GM18498 (cell line): Measurements from ENCODE around the gene IKZF1.

Source experiments
- ATAC-seq: cut with Tn5 transposase; IDR thresholded peaks from one replicate; pipeline ENCODE4 v1.9.1; 2021; ENCODE audit warnings: mild to moderate bottlenecking, moderate library complexity; ENCODE audit not compliant: unreplicated experiment

The IKZF1 gene

GRCh38 chr7:50369143-50370026 lies 64.9 kb downstream of the IKZF1 start:
- ATAC-seq, result no peak

GRCh38 chr7:50370884-50371283 lies 66.4 kb downstream of the IKZF1 start:
- no peak for ATAC-seq

DNA sequence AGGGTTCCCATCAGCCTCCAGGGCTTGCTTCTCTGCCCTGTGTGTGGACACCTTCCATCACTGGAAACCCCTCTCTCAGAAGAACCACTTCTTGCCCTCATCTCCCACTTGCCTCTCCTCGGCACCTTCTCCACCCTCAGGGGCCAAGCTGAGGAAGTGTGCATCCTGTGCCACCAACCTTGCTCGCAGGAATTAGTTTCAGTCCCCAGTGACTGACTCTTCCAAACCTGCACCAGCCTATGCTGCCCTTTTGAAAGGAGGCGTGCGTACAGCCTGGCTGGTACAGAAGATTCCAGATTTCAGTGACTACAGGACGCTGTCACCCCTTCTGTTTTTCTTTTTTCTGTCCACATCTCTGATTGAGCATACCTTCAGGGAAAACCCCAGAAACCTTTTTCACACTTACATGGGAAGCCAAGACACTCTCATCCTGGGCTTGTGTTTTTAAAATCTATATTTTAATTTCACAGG lies 67.1 kb downstream of the IKZF1 start:
- no peak for ATAC-seq

GRCh38 chr7:50372923-50373322 lies 68.4 kb downstream of the IKZF1 start:
- no peak for ATAC-seq

DNA sequence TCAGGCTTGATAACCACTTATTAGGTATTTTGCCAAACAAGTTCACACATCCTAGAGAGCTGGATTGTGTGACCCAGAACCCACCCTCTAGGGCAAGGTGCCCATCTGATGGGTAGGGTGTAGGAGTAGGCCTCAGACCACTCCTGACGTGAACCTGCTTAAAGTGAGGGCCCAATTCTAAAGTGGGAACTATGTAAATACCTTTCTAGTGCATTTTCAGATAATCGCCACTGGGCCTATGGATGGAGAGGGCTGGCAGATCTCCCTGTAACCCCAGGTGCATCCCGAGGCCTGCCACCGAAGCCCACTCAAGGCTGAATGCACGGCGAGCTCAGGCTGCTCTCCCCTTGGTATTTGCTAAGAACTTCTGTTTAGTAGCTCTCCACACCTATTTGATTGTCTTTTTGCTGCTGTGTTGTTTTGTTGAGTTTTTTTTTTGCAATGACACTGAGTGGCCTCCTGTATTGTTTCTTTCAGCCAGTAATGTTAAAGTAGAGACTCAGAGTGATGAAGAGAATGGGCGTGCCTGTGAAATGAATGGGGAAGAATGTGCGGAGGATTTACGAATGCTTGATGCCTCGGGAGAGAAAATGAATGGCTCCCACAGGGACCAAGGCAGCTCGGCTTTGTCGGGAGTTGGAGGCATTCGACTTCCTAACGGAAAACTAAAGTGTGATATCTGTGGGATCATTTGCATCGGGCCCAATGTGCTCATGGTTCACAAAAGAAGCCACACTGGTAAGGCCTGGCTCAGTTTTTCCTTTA lies 71.7 kb downstream of the IKZF1 start:
- no peak for ATAC-seq

DNA sequence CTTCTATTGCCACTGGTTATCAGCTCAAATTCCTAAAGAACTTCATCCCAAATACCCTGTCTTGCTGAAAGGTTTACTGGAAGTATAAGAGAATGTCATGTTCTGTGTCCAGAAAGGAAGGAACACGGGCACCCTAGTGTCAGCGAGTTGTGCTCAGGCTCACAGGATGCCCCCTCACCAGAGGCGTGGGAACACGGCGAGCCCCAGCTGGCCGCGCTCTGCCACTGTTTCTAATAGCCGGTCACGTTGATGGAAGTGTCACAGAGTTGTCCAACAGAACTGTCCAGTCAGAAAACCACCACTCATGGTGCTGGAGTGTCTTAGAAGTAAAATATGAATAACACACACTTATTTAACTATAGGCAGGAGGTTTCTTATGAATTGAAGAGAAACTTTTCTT lies 72.8 kb downstream of the IKZF1 start:
- ATAC-seq, result no peak

DNA sequence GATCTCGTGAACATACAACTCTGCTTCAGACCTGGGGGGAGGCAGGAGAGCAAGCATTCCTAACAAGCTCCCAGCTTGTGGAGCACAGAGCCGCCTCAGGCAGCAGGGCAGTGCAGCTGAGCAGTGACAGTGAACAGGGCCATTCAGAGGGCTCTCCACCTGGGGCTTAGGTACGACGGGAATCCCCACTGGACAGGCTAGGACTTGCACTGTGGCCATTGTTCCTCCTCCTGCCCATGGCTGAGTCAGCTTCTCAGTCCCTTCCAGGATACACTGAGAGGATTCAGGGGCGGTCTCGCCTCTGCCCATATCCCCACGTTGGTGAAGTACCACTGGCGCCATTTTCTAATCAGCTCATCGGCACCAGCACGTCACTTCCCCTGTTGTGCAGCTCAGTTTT lies 74.6 kb downstream of the IKZF1 start:
- no peak for ATAC-seq

DNA sequence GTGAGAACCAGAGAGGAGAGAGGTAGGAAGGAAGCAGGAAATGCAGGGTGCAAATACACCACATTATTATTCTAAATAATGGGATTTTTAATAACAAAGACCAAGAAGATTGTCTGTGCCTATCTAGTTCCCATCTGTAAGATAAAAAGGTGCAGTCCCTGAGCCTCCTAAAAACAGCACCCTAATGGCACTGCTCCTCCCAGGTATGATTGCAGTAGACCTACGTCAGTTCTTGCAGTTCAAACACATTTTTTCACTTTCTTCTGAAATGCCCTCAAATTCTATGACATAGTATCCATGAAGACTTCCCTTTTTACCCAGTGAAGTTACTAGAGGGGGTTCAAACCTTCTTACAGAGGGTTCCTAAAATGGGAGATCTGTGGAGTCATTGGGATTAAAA lies 75.0 kb downstream of the IKZF1 start:
- ATAC-seq, result no peak

- no peak for ATAC-seq
Measured at GRCh38 chr7:50382455-50382854, 77.9 kb downstream of the IKZF1 start.

DNA sequence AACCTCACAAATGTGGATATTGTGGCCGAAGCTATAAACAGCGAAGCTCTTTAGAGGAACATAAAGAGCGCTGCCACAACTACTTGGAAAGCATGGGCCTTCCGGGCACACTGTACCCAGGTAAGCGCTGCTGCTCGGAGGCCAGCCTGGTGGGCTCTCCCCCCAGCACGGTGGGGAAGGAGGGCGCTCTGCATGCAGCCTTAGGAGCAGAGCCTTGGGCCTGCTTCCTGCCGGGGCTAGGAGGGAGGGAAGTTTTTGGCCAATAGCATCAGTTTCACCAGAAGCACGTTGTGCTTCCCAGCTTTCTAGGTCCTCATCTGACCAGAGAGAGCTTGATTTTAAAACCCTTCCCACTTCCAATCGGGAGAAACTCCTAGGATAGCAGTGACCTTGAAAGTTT lies 82.8 kb downstream of the IKZF1 start:
- no peak for ATAC-seq

DNA sequence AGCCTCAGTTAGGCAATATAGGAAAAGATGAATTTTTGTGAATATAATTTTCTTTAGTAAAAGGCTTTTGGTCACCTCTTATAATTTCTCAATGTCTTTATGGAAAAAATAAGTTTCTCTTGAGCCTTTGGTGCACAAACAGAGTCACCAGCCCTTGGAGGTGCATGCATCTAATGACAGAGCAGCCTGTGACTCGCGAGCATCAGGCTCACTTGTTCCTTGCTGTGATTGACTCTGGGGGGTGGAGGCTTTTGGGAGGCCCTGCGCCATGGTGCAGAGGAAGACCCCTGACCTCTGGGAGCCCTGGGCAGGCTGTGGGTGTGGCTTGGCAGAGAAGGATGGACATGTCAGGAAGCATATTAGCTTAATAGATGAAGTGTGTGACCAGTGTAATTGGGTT lies 85.4 kb downstream of the IKZF1 start:
- no peak for ATAC-seq

DNA sequence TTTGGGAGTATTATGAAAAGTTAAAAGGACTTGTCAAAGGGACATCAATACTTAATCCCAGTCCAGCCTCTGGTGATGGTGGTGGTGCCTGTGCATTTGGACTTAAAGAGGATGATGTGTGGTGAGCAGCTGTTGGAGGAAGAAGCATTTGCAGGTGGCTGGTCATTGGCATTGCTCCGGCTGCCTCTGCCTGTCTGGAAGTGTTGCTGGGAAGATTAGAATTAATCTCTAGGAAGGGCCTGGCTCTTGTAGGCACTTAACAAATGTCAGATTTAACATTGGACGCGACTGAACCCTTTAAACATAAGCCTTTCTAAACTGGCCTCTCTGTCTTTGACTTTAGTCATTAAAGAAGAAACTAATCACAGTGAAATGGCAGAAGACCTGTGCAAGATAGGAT lies 86.9 kb downstream of the IKZF1 start:
- ATAC-seq, result no peak

DNA sequence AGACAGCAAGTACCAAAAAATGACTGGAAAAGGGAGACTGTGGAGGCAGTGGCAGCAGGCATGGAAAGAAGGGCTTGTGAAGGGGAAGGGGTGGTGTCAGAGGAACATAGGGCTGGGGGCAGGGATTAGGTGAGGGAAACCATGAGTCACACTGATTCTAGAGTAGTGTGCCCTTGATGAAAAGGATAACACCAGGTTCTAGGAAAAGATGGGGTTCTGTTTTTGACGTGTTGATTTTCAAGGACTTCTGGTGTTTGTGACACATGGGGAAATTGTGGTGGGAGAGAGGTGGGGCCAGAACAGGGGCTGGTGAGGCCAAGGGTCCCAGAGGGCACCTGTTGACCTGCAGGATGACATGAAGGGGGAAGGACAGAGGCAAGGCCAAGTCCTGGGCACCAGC lies 88.6 kb downstream of the IKZF1 start:
- ATAC-seq, result no peak

GRCh38 chr7:50393547-50394252 lies 89.2 kb downstream of the IKZF1 start:
- peak; percentile 37 for ATAC-seq

- ATAC-seq, result no peak
Measured at GRCh38 chr7:50394315-50394714, 89.8 kb downstream of the IKZF1 start.

DNA sequence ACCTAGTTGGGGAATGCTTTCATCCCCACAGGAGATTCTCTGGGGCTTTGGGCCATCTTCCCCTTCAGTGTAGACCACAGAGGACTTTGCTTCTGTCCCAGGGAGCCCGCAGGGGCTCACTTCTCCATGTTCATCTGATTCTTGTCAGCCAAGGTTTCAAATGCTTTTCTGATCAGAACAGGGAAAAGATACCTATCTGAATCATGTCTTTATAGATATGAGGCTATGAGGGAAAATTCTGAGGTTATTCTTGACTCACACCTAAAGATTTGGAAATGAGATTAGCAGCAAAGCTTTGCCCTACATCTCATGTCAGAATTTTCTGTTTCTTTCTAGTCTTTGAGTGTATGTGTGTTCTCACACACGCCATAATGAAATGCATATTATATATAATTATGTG lies 92.3 kb downstream of the IKZF1 start:
- peak; percentile 28 for ATAC-seq

DNA sequence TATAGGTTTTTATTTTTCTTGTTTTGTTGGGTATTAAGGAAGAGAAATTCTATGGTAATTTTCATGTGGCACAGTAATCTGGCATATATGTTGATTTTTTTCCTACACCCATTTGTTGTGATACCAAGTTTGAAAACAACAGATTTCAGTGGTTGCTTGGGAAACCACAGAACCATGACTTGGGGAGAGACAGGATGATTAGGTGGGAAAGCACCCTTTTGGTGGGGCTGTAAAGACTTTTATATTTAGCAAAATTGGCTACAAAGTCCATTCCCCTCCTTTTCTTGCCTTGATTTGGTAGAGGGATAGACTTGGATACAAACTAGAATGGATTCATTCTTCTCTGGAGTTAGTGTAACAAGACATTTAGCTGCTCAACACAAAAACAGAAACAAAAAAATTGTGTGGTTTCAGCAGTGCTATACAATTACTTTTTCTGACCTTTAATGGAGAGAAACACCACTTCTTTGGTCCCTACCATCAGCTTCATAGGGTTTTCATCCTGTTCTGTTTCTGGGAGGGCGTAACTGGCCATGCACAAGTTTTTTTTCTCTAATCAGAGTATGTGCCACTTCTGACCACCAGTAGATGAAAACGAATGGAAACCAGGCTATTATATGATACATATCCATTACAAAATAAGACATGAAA lies 92.9 kb downstream of the IKZF1 start:
- peak; percentile 68 for ATAC-seq

DNA sequence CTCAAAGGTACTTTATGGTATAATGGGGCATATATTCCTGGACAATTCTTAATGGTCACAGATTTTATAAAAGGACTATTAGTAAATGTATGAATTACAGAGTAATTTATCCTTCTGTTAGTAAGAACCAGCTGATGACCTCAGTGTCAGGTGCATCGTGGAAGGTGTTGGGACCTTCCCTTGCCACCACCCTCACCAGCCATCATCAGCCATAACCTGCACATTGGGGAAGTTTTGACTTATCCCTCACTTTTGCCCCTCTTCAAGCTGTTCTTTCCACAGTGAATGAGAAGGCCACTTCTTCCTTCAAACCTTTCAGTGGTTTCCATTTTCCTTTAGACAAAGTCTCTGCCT lies 93.4 kb downstream of the IKZF1 start:
- no peak for ATAC-seq

GRCh38 chr7:50399206-50399605 lies 94.7 kb downstream of the IKZF1 start:
- ATAC-seq, result no peak

GRCh38 chr7:50399635-50400034 lies 95.1 kb downstream of the IKZF1 start:
- no peak for ATAC-seq

- no peak for ATAC-seq
Measured at GRCh38 chr7:50400114-50400513, 95.6 kb downstream of the IKZF1 start.
